ENCODE measurements around the gene TKT. TPM values are rescaled to one million over a fixed set of nuclear protein-coding genes. Genes with fewer than 3 reads are reported as not detected.
A peak's percentile ranks its signal among the peaks of the same experiment; 100 is the strongest.
"Not testable (repeated sequence)": the region's sequence is repeated elsewhere in the genome, so short reads cannot be mapped to it uniquely, and the experiment has no call there.

Gene TKT
- total RNA-seq, 1 donor from 2014 or later = 437 TPM

DNA sequence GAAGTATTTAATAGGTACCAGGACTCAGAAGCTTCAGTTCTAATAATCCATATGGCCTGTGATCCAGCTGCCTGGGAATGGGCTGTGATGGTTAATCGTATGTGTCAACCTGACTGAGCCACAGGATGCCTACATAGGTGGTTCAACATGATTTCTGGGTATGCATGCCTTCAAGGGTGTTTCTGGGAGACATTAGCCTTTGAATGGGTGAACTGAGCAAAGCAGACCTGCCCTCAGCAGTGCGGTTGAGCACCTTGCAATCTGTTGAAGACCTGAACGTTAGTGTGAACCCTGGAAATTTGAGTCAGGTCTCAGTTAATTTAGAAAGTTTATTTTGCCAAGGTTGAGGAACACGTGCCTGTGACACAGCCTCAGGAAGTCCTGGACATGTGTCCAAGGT is 22.8 kb upstream of the TKT start:
- TF ChIP-seq, protein P1, sequence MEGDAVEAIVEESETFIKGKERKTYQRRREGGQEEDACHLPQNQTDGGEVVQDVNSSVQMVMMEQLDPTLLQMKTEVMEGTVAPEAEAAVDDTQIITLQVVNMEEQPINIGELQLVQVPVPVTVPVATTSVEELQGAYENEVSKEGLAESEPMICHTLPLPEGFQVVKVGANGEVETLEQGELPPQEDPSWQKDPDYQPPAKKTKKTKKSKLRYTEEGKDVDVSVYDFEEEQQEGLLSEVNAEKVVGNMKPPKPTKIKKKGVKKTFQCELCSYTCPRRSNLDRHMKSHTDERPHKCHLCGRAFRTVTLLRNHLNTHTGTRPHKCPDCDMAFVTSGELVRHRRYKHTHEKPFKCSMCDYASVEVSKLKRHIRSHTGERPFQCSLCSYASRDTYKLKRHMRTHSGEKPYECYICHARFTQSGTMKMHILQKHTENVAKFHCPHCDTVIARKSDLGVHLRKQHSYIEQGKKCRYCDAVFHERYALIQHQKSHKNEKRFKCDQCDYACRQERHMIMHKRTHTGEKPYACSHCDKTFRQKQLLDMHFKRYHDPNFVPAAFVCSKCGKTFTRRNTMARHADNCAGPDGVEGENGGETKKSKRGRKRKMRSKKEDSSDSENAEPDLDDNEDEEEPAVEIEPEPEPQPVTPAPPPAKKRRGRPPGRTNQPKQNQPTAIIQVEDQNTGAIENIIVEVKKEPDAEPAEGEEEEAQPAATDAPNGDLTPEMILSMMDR (IDR thresholded peaks at IDR 0.05) = no peak
- no peaks in the 10 kb centered on the region for H3K4me1 ChIP-seq
- peaks cover 7% of the 10 kb centered on the region for H3K36me3 ChIP-seq
- no peak overlapping the region for H3K4me3 ChIP-seq
- no peak overlapping the region for H3K27ac ChIP-seq
- ATAC-seq (no peak), DNase-seq (no peak)
- no peaks in the 10 kb centered on the region for H3K9me3 ChIP-seq
- no peaks in the 10 kb centered on the region for H3K27me3 ChIP-seq (ENCODE audit: low read depth)
- intact Hi-C loops (cut with DNase I) = no loop called here

DNA sequence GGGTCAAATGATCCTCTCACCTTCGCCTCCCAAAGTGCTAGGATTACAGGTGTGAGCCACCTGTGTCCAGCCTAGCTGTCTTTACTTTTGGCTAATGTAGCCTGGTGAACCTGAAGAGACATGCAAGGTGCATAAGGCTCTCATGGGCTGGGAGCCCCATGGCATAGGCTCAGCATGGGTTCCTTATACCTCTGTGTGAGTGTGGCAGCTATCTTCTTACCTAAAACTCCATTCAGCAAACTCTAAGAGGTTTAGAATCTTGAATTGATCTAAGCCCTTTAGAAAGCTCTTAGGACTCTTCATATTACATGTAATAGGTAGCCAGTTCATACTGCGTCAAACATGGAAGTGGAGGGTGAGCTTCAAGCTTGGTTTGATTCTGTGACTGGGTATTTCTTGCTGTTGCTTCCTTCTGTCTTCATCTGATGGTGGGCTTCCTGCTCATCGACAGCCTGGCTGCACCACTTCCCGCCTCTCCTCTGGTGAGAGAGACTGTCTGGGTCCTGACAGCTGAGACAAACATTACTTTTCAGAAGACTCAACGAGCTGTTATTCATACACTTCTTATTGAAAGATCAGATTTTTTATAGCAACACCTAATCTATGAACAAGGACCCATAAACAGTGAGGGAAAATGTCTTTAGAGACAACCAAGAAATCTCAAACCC is 19.2 kb upstream of the TKT start:
- Histone ChIP-seq H3K36me3 (no peaks in the 10 kb centered on the region), H3K4me3 (no peak overlapping the region), H3K9me3 (no peaks in the 10 kb centered on the region), H3K4me1 (peaks cover 11% of the 10 kb centered on the region), H3K27ac (peak overlapping the region; percentile 49), H3K27me3 (ENCODE audit: low read depth) (no peaks in the 10 kb centered on the region)
- TF ChIP-seq, protein P1 (IDR thresholded peaks at IDR 0.05) = no peak
- DNase-seq (no peak), ATAC-seq (peak; percentile 23 to 52)
- intact Hi-C loops (cut with DNase I) = no loop called here

DNA sequence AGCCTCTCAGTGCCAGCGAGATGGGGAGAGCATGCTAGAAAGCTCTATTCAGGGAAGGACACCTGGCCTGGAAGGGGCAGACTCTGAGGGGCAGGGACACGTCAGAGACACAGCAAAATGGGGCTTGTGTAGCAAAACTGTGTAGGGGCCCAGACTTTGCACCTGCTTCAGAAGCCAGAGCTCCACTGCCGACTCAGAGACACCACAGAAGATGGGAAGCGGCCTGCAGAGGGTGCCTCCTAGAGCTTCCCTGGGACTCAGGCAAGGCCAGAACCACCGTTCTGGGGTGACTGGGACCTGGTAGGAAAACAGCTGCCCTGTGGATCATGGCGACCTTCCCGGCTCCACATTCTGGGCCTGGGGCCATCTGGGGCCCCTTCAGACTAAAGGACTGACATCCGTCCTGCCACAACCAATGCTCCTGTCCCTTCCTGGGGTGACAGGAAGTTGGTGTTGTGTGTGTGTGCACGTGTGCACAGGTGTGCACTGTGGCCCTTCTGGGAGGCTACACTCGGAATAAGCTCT is 17.4 kb upstream of the TKT start:
- no peak for DNase-seq
- intact Hi-C loops (cut with DNase I) = no loop called here
- H3K36me3 ChIP-seq = no peaks in the 10 kb centered on the region
- no peak overlapping the region for H3K27ac ChIP-seq
- TF ChIP-seq, protein P1 (IDR thresholded peaks at IDR 0.05) = no peak
- H3K4me1 ChIP-seq = peaks cover 22% of the 10 kb centered on the region
- H3K27me3 ChIP-seq (ENCODE audit: low read depth) = no peaks in the 10 kb centered on the region
- ATAC-seq = no peak
- no peak overlapping the region for H3K4me3 ChIP-seq
- no peaks in the 10 kb centered on the region for H3K9me3 ChIP-seq

DNA sequence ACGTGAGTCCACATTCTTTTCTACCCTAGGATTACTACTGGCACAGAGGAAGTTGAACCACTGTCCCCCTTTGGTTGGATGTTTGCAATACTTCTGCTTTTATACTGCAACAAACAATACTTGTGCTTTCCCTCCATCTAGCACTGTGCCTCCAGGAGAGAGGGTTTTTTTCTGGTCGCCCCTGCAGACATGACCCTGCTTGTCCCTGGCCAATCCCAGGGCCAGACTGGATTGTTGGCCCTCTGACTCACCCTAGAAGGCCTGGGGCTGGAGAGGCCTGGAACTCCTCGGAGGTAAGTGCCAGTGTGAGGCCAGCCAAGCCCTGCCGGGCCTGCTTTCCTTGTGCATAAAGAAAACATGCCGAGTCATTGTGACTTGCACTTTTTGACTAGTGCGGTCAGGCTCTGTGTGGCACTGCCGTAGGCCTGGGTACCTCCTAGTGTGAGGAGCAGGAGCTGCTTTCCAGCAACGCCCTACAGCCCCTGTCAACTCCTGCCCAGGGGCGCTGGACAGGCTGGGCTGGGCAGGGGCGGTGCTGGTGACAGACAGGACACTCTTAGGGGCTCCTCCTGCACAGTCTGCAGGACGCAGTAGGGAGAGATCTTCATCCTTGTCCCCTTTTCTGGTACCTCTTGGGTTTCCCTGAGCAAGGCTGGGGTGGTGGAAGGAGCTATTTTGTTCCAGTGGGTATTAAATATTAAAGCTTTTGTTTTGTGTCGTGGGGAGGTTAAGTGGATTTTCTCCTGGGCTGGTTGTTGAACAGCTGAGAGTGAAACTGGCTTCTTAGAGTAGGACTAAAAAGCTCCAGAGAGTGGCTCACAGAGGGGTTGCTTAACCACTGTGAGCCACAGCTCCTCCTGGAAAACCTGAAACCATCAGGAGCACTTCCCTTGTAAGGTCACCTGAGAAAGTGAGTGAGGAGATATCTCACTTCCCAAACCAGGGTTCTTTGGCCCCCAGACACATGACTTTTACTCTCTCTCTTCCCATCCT is 14.4 kb upstream of the TKT start:
- Histone ChIP-seq H3K36me3 (no peaks in the 10 kb centered on the region), H3K4me1 (peaks cover 22% of the 10 kb centered on the region), H3K9me3 (no peaks in the 10 kb centered on the region), H3K4me3 (peak overlapping the region; percentile 13), H3K27ac (peak overlapping the region; percentile 82), H3K27me3 (ENCODE audit: low read depth) (no peaks in the 10 kb centered on the region)
- TF ChIP-seq, protein P1 (IDR thresholded peaks at IDR 0.05) = no peak
- DNase-seq (peak; percentile 93), ATAC-seq (peak; percentile 97 to 98)
- intact Hi-C loops (cut with DNase I) = no loop called here

GRCh38 chr3:53269193-53269592 is 13.4 kb upstream of the TKT start:
- H3K9me3 ChIP-seq; DNase-seq; H3K4me3 ChIP-seq; ATAC-seq; H3K36me3 ChIP-seq; H3K27me3 ChIP-seq (ENCODE audit: low read depth); intact Hi-C loops (cut with DNase I): not testable (repeated sequence)
- Histone ChIP-seq H3K4me1 (peaks cover 22% of the 10 kb centered on the region), H3K27ac (peak overlapping the region; percentile 82)

Measured in lower lobe of right lung (tissue), 2 donors.